Adrenal gland (tissue), 5 donors: Measurements from ENCODE around the gene TMEM156.

ENCODE experiments used
- CTCF ChIP-seq, 6 experiments: fragments of 450-650 bp in 4 of 6; fragments of 200-600 bp in 2 of 6; sonication (generic) in 1 of 6; IDR thresholded peaks; 1 replicate in 5 of 6; 2 replicates in 1 of 6; pipeline versions ENCODE4 v1.5.1 to v1.8.0; 2016 to 2021; ENCODE audit warnings: antibody characterized with exemption in 6 of 6, mild to moderate bottlenecking in 2 of 6, moderate library complexity in 1 of 6
- POLR2A ChIP-seq, 2 donors: fragments of 450-650 bp; IDR thresholded peaks; one replicate each; pipeline ENCODE4 v1.6.1; 2017; ENCODE audit warnings: antibody characterized with exemption in 2 of 2, mild to moderate bottlenecking in 2 of 2, moderate library complexity in 1 of 2
- donor health status: DM: no; HTN: no; CAD: no.

GRCh38 chr4:38943343-38943742, 88.9 kb downstream of the TMEM156 start:
- TF ChIP-seq CTCF (IDR thresholded peaks at IDR 0.05): no peak
- TF ChIP-seq POLR2A (IDR thresholded peaks at IDR 0.05): no peak
